Glutamatergic neuron (in vitro differentiated cells): Measurements from ENCODE around the gene C1orf105. TPM values are rescaled to one million over a fixed set of nuclear protein-coding genes. Genes with fewer than 3 reads are reported as not detected.

Experiments
- DNase-seq: peaks from one replicate; pipeline ENCODE4 v3.0.0; 2022
- H3K27ac Mint-ChIP-seq: one replicate; pipeline ENCODE4 v1.8.0; 2020; ENCODE audit warnings: mild to moderate bottlenecking, mixed read lengths, inconsistent platforms; ENCODE audit not compliant: unreplicated experiment
- H3K27me3 Mint-ChIP-seq: one replicate; pipeline ENCODE4 v1.8.0; 2020; ENCODE audit warnings: mild to moderate bottlenecking, moderate library complexity, mixed read lengths, inconsistent platforms; ENCODE audit not compliant: unreplicated experiment
- H3K36me3 Mint-ChIP-seq: one replicate; pipeline ENCODE4 v1.8.0; 2020; ENCODE audit warnings: mild to moderate bottlenecking, mixed read lengths, inconsistent platforms; ENCODE audit not compliant: unreplicated experiment
- H3K4me1 Mint-ChIP-seq: one replicate; pipeline ENCODE4 v1.8.0; 2020; ENCODE audit warnings: mild to moderate bottlenecking, low read depth, mixed read lengths, inconsistent platforms; ENCODE audit not compliant: unreplicated experiment
- H3K4me3 Mint-ChIP-seq: one replicate; pipeline ENCODE4 v1.8.0; 2020; ENCODE audit warnings: mild to moderate bottlenecking, mixed read lengths, inconsistent platforms; ENCODE audit not compliant: unreplicated experiment
- H3K9me3 Mint-ChIP-seq: one replicate; pipeline ENCODE4 v1.8.0; 2020; ENCODE audit warnings: mild to moderate bottlenecking, moderate library complexity, mixed read lengths, inconsistent platforms; ENCODE audit not compliant: unreplicated experiment
- total RNA-seq: library from RNA; stranded (reverse); fragmentation: NEBNext Ultra II Directional; extraction: Animal tissue kit (Norgen Biotek cat#: 25700); gene quantifications from one replicate; pipeline ENCODE4 v1.2.1, GENCODE V29; 2021; ENCODE audit not compliant: unreplicated experiment
- TF ChIP-seq, protein P1 (sequence below): fragments of 200-600 bp; sonication (generic); IDR thresholded peaks from one replicate; pipeline ENCODE4 v1.5.0; 2021; ENCODE audit not compliant: partially characterized antibody, unreplicated experiment

The C1orf105 gene
- total RNA-seq, 1 donor from 2014 or later: not detected

DNA sequence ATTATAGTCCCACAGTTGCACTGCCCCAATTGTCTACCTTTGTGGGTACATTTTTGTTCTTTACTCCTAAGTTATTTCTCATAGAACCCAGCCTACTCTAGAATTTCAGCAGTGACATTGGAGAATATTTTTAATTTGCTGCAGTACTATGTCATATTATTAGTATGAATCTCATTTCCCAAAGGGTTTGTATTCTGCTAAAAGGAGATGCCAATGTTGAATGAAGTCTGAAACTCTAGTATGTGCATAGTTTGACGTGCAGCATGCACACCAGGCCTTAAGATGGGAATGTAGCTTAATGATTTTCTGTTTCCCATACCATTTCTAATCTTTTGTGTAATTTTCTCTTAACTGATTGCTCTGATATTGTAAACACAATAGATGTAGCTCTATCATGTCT lies 10.5 kb upstream of the C1orf105 start:
- Mint-ChIP-seq H3K27ac (no peak overlapping the region), H3K4me3 (no peak overlapping the region), H3K4me1 (no peaks in the 10 kb centered on the region), H3K36me3 (no peaks in the 10 kb centered on the region), H3K9me3 (no peaks in the 10 kb centered on the region), H3K27me3 (no peaks in the 10 kb centered on the region)
- DNase-seq: no peak
- TF ChIP-seq, protein P1, sequence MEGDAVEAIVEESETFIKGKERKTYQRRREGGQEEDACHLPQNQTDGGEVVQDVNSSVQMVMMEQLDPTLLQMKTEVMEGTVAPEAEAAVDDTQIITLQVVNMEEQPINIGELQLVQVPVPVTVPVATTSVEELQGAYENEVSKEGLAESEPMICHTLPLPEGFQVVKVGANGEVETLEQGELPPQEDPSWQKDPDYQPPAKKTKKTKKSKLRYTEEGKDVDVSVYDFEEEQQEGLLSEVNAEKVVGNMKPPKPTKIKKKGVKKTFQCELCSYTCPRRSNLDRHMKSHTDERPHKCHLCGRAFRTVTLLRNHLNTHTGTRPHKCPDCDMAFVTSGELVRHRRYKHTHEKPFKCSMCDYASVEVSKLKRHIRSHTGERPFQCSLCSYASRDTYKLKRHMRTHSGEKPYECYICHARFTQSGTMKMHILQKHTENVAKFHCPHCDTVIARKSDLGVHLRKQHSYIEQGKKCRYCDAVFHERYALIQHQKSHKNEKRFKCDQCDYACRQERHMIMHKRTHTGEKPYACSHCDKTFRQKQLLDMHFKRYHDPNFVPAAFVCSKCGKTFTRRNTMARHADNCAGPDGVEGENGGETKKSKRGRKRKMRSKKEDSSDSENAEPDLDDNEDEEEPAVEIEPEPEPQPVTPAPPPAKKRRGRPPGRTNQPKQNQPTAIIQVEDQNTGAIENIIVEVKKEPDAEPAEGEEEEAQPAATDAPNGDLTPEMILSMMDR: no peak

DNA sequence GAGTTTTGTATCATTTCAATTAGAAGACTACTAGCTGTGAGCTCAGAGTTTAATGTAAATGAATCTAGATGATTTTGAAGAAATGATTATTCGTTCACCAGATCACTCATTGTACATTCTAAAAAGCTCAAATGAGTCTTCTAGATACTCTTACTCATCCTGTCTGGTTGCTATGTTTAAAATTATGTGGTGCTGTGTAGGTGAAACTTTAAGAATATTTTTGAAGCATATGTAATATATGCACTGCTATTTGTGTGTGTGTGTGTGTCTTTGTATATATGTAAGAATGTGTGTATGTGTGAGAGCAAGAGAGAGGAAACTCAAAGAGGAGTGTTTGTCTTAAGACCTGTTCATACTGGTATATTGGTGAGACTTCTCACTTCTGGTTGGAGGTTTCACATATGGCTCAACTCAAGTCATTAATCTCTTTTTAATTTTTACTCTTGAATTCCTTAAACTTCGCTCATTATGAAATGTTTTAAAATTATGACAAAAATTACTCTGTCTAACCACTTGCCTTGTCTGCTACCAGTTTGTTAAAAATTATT lies 8.6 kb upstream of the C1orf105 start:
- no peaks in the 10 kb centered on the region for H3K9me3 Mint-ChIP-seq
- no peak overlapping the region for H3K4me3 Mint-ChIP-seq
- no peak overlapping the region for H3K27ac Mint-ChIP-seq
- H3K36me3 Mint-ChIP-seq: no peaks in the 10 kb centered on the region
- TF ChIP-seq, protein P1: no peak
- no peak for DNase-seq
- H3K27me3 Mint-ChIP-seq: no peaks in the 10 kb centered on the region
- H3K4me1 Mint-ChIP-seq: no peaks in the 10 kb centered on the region

DNA sequence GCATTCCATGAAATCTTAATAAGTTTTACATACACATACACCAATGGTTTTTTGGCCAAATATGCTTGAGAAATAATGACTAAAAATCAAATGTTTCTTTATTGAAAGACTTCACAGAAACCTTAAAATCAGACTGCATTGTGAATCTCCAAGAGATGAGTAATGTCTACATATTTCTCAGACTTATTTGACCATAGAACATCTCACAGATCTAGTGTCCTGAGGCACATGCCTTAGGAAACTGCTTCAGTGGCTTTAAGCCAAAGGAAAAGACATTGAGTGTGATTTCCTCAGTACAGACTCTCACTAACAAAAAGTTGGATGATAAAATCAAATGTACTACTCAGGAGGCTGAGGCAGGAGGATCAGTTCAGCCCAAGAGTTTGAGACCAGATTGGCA lies 6.2 kb upstream of the C1orf105 start:
- Mint-ChIP-seq H3K27ac (no peak overlapping the region), H3K4me1 (no peaks in the 10 kb centered on the region), H3K9me3 (no peaks in the 10 kb centered on the region), H3K36me3 (no peaks in the 10 kb centered on the region), H3K27me3 (no peaks in the 10 kb centered on the region), H3K4me3 (no peak overlapping the region)
- TF ChIP-seq, protein P1: no peak
- no peak for DNase-seq

DNA sequence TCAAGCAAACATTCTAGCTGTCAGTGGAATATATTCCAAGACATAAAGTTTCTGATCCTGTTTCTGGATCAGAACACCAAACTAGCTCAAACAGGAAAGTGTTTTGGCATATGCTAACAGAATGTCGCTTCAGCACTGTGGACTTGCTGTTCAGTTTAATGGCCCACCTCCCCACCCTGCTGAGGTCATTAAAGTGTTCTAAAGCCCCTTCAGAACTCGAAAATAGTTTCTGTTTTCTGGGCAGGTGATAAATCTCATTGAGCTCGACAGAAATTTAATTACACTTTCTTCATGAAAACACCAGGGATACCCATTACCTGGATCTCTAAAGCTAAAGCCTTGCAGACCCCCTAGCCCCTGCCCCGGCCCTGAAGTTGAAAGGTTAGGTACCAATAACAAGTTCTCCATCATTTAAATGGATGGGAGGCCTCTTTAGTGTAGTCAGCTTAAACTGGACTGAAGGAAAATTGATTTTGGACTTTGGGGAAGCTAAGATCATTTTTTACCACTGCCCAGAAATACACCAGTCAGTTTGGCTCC lies 3.9 kb upstream of the C1orf105 start:
- no peaks in the 10 kb centered on the region for H3K36me3 Mint-ChIP-seq

DNA sequence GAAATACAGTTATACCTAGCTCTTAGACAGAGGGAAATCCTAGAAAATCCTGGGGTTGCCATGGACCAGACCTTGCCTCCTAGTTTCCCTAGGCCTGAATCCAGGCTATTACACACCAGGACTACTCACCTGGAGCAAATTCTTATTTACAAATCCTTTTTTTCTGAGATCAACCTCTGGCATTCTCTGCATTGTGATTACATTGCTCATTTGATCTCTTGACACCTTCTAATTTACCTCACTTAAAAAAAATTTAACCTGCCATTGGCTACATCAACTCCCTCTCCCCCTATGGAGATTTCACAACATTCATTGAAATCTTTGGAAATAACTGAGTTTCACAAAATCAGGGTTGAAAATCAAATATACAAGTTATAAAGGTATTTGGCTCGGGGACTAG lies 2.9 kb upstream of the C1orf105 start:
- Mint-ChIP-seq H3K27ac (no peak overlapping the region), H3K36me3 (no peaks in the 10 kb centered on the region), H3K4me1 (no peaks in the 10 kb centered on the region), H3K27me3 (no peaks in the 10 kb centered on the region), H3K9me3 (no peaks in the 10 kb centered on the region), H3K4me3 (no peak overlapping the region)
- TF ChIP-seq, protein P1: no peak
- no peak for DNase-seq

More for the DNA sequence above, 3.9 kb upstream of the C1orf105 start:
- H3K27me3 Mint-ChIP-seq: no peaks in the 10 kb centered on the region
- no peaks in the 10 kb centered on the region for H3K4me1 Mint-ChIP-seq
- no peak for DNase-seq
- H3K27ac Mint-ChIP-seq: no peak overlapping the region
- TF ChIP-seq, protein P1: no peak
- H3K9me3 Mint-ChIP-seq: no peaks in the 10 kb centered on the region
- H3K4me3 Mint-ChIP-seq: no peak overlapping the region
